Measurements from ENCODE around the gene HOXC9.
A peak's percentile ranks its signal among the peaks of the same experiment; 100 is the strongest.

HOXC9 gene

GRCh38 chr12:54012631-54013409, 12.9 kb downstream of the HOXC9 start:
- no peak for DNase-seq (ENCODE audit: low read depth in 1 of 2, low spot score in 1 of 2)

DNA sequence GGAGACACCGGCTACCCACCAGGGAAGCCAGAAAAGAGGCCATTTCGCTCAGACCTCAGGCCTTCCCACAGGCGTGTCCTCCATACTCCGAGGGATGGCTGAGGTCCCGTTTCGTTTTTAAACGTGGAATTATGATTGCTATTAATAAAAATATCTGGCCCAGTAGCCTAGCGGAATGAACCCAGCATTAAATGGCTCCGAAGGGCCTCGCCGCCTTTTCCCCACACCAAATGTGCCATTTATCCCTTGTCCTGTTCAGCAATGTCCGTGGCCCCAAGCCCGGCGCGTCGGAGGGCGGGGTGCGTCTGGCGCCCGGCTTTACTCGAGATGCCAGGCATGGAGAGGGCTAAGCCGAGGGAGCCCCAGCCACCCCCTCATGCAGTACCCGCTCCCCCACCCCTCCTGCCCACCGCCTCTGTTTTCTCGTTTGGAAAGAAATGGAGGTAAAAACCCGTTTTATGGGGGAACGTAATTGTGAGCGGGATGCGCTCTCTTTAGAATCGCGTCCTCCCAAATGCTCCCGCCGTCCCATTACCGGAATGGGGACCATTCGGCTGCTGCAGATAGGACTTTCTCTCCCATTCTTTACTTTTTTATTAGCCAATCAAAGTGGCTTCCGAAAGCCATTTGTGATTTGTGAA, 14.5 kb downstream of the HOXC9 start:
- no peak for DNase-seq (ENCODE audit: low read depth in 1 of 2, low spot score in 1 of 2)

DNA sequence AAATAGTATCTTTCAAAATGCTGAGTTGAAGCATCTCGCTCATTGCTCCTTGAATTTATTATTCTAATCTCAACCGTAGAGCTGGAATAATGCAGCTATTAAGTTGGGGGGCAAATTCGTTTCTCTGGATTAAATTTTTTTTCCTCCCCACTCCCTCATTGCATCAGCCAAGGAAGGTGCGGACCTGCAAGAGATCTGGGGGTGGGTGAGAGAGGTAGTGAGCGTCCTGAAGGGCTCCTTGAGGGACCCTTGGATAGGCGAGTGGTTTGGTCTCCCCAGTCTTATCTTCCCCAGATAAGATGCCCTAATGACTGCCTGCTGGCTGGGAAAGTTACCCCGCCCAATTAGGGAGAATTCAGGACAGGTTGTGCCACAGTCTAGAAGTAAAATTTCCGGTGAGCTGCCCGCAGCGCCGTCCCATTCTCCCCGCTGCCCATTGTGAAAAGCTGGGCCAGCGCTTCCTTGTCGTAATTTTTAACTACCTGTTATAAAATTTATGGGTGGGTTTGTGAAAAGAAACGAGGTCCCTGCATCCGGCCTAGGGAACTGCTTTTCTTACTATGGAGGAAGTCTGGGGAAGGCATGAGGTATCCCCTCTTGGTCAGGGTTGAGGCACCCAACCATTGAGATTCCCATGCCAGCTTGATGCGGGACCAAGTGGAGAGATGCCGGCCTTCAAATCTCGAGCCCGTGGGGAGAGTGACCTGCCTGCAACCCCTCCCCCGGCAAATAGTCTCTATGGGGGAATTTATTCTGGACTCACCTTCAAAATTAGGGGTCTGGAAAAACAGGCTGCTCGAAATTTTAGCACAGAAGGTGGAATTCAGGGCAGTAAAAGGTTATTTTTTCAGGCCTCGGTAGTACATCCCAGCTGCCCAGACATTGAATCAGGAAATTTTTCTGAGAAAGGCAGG, 15.3 kb downstream of the HOXC9 start:
- DNase-seq (ENCODE audit: low read depth in 1 of 2, low spot score in 1 of 2) = no peak

DNA sequence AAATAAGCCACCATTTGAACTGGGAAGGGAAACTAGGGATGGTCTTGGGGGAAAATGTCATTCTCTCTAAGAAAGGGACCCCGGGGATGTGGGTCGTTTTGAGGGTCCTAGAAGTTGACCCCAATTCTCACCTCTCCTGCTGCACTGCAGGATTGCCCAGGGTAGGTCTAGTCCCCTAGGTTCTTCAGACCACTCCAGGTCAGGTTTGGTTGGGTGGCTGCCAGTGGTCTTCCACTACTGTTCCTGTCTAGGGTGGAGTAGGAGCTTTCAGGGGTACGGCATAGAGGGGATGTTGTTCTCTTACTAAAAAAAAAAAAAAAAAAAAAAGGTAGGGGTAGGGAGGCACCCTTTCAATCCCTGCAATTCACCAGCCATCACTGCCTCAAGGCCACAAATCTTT, 16.1 kb downstream of the HOXC9 start:
- DNase-seq (ENCODE audit: low read depth in 1 of 2, low spot score in 1 of 2) = no peak

DNA sequence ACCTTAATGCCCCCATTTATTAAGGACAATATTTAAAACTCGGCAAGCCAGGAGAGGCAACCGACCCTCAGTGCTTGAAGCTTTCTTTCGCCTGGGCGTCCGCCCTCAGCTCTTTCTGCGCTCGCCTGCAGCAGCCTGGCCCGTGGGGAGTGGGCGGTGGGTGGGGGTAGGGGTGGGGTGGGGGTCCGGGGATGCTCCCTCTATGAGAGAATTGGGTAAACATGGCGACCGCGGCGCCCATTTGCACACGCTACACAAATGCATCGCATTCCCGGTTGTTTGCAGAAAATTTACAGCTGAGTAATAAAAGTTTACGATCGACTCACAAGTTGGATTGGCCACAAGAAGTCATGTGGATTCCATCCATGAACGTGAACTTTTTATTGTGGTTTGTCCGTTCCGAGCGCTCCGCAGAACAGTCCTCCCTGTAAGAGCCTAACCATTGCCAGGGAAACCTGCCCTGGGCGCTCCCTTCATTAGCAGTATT, 16.6 kb downstream of the HOXC9 start:
- DNase-seq (ENCODE audit: low read depth in 1 of 2, low spot score in 1 of 2) = no peak

GRCh38 chr12:54017027-54017788, 17.2 kb downstream of the HOXC9 start:
- DNase-seq (ENCODE audit: low read depth in 1 of 2, low spot score in 1 of 2) = no peak

DNA sequence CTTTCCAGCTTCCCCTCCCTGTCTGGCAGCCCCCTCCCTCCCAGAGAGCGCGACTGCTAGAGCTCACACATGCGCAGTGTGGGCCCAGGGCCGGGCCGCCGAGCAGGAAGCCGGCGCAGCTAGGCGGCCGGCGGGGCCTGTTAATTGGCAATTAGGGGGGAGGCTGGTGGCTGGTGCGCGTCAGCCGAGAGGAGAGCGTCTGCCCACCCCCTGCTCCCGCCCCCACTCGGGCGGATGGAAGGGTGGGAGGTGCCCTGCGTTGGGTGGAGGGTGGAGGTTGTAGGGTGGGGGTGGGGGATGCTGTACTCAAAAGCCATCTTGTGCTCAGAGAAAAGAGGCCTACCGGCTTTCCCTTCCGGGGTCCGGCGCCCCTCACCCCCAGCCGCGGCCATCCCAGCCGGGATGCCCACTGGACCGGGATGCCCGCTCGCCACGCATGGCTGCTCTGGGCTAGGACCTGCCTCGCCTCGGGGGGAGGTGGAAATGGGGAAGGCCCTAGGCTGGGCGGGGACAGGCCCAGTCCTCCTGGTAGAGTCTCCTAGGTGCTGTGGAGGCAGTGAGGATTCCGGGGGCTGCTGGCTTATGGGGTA, 18.0 kb downstream of the HOXC9 start:
- peak; percentile 31 to 37 for DNase-seq (ENCODE audit: low read depth in 1 of 2, low spot score in 1 of 2)

- no peak for DNase-seq (ENCODE audit: low read depth in 1 of 2, low spot score in 1 of 2)
Measured at GRCh38 chr12:54018468-54018984, 18.6 kb downstream of the HOXC9 start.

DNA sequence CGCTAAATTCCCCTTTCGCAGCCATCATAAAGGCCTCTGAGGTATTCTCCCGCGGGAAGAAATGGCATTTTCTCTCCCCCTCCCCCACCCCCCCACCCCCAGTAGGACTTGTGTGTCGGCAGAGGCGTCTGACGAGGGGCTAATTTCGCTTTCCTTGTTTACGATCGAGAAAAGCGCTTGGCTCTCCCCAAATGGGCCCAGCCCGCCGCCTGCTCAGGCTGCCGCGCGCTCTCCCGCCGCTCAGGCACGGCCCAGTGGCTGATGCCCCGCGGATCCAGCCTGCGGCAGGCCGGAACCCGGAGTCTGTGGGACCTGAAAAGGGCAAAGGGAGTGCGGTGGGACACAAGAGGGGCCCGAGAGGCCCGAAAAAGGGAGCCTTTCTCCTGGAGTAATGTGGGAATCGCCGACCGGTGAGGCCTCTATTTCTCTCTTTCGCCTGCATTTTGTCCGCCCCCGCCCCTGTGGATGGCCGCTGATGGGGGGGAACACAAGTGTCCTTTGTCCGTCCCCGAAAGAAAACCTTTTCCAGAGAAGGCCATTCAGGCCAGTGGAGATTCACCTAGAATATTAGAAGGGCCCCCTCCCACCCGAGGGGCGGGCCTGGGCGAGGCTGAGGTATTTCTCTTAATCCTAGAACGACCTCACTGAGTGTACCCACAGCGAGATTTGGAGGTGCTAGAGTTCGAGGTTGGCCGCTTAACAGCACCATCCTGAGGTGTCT, 19.3 kb downstream of the HOXC9 start:
- DNase-seq (ENCODE audit: low read depth in 1 of 2, low spot score in 1 of 2) = no peak

DNA sequence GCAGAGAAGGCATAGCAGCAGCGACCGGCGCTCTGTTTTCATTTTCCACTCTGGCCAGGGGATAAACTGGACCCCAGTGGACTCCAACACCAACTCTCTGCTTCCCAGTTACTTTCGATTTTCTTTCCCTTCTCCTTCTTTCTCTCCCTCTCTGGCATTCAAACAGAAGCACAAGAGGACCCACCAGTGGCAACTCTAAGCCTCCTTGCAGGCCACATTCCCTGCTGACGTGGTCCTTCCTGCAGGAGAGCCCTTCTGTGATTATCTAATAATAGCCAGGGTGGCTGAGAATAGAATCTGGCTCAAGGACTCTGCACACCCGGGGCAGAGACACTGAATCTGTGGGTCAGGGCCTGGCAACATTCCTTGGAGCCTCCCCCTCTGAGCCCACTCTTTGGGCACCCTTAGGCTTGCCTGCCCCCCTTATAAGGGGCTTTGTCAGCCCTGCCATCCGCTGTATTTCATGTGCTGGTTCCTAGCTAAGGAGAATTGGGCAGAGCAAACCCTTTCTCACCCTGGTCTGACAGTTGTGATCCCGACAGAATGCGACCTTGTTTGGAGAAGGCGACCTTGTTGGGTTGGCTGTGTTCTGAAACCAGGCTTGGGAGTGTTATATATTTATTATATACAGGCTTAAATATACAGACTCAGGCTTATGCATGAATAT, 20.1 kb downstream of the HOXC9 start:
- DNase-seq (ENCODE audit: low read depth in 1 of 2, low spot score in 1 of 2) = no peak

DNA sequence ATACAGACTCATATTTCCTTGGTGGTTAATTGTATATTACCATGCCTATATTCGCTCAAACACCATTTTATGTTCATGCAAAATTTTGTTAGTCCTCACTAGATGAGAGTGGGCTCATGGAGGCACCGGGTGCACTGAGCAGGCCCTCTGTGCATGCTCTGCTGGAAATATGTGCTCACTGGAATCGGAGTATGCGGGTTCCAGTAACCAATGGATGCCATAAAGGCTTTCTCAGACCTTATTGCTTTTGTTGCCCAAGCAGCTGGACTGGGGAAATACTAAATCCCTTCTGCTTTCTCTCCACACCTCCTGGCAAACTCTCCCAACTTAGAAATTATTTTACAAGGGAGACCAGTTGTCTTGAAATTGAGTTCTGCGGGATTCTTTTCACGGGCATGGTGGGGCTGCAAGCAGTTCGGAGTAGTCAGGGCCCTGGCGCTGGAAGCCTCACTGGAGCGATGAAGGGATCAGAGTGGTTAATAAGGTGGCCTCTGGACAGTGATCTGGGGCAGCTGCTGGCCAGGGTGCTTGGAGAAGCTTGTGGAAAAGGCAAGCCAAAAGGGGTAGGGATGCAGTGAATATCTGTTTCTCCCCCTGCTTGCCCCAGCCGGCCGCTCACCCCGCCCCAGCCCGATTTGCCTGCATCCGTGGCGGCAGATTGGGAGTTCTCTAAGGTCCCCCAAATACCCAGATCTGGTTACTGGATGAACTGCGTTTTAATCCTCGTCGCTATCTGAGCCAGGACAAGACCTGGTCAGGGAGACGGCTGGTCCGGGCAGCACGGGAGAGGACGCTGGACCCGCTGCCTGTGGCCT, 20.8 kb downstream of the HOXC9 start:
- DNase-seq (ENCODE audit: low read depth in 1 of 2, low spot score in 1 of 2) = no peak

GRCh38 chr12:54021432-54022013, 21.6 kb downstream of the HOXC9 start:
- no peak for DNase-seq (ENCODE audit: low read depth in 1 of 2, low spot score in 1 of 2)

GRCh38 chr12:54022960-54023884, 23.3 kb downstream of the HOXC9 start:
- no peak for DNase-seq (ENCODE audit: low read depth in 1 of 2, low spot score in 1 of 2)

DNA sequence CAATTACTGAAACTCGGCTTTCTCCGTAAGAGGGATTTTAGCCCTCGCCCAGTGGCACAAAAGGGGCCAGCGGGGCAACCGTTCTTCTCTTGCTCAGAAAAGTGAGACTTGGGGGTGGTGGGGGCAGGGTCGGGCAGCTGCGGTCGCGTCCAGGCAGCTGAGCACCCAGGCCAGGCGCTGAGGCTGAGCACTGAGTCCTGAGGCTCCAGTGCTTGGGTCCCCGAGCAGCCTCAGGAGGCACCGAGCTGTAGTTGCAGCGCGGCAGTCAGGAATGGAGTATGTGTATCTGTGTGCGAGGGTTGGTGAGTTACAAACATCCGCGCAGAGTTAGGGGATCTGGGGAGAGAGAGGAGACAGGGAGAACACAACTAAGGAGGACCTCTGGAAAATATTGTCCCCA, 24.2 kb downstream of the HOXC9 start:
- DNase-seq (ENCODE audit: low read depth in 1 of 2, low spot score in 1 of 2) = no peak

GRCh38 chr12:54024581-54025305, 24.8 kb downstream of the HOXC9 start:
- no peak for DNase-seq (ENCODE audit: low read depth in 1 of 2, low spot score in 1 of 2)
